ENCODE results near the gene MARCHF3.
"Not testable (repeated sequence)": the region's sequence is repeated elsewhere in the genome, so short reads cannot be mapped to it uniquely, and the experiment has no call there.

Gene MARCHF3

GRCh38 chr5:126948011-126948355 is 82.4 kb downstream of the MARCHF3 start:
- DNase-seq = no peak

GRCh38 chr5:126947146-126948010 is 83.0 kb downstream of the MARCHF3 start:
- DNase-seq = no peak

GRCh38 chr5:126942908-126943307 is 87.5 kb downstream of the MARCHF3 start:
- DNase-seq = not testable (repeated sequence)

GRCh38 chr5:126941403-126941802 is 89.0 kb downstream of the MARCHF3 start:
- DNase-seq = no peak

GRCh38 chr5:126939887-126940286 is 90.5 kb downstream of the MARCHF3 start:
- DNase-seq = no peak

GRCh38 chr5:126938466-126938865 is 91.9 kb downstream of the MARCHF3 start:
- DNase-seq = peak; percentile 47 to 87 (median 76)

GRCh38 chr5:126937771-126938170 is 92.6 kb downstream of the MARCHF3 start:
- DNase-seq = peak; percentile 58 to 80 (median 69)

- no peak for DNase-seq
These were observed 93.5 kb downstream of the MARCHF3 start for GRCh38 chr5:126936775-126937418.

GRCh38 chr5:126931963-126932660 is 98.2 kb downstream of the MARCHF3 start:
- DNase-seq = no peak

GRCh38 chr5:126928041-126928440 is 102.3 kb downstream of the MARCHF3 start:
- DNase-seq = no peak

GRCh38 chr5:126927429-126927828 is 102.9 kb downstream of the MARCHF3 start:
- DNase-seq = peak in 1 of 3 donors; percentile 3

- no peak for DNase-seq
These were observed 104.2 kb downstream of the MARCHF3 start for GRCh38 chr5:126926187-126926586.

- no peak for DNase-seq
These were observed 104.9 kb downstream of the MARCHF3 start for GRCh38 chr5:126925482-126925881.

- no peak for DNase-seq
These were observed 105.9 kb downstream of the MARCHF3 start for GRCh38 chr5:126924331-126925033.

GRCh38 chr5:126921241-126922091 is 108.9 kb downstream of the MARCHF3 start:
- no peak for DNase-seq

- DNase-seq = no peak
These were observed 110.1 kb downstream of the MARCHF3 start for GRCh38 chr5:126920291-126920690.

GRCh38 chr5:126919566-126919965 is 110.8 kb downstream of the MARCHF3 start:
- DNase-seq = no peak

GRCh38 chr5:126918615-126918957 is 111.8 kb downstream of the MARCHF3 start:
- DNase-seq = no peak

GRCh38 chr5:126917918-126918614 is 112.3 kb downstream of the MARCHF3 start:
- no peak for DNase-seq

- no peak for DNase-seq
These were observed 114.9 kb downstream of the MARCHF3 start for GRCh38 chr5:126915496-126915895.

GRCh38 chr5:126914801-126915436 is 115.4 kb downstream of the MARCHF3 start:
- DNase-seq = no peak

Data from suppressor macrophage treated with lipopolysaccharide for 1 hour (primary cell).